ENCODE measurements around the gene DSG2.
"Not testable (repeated sequence)": the region's sequence is repeated elsewhere in the genome, so short reads cannot be mapped to it uniquely, and the experiment has no call there.

Gene DSG2

GRCh38 chr18:31503011-31503410, 5.0 kb downstream of the DSG2 start:
- no peak for DNase-seq (ENCODE audit: low read depth)
- Histone ChIP-seq H3K36me3 (ENCODE audit: control insufficient read depth, insufficient read depth, low read length, severe bottlenecking) (no peaks in the 10 kb centered on the region), H3K9ac (ENCODE audit: low read length) (no peak overlapping the region), H3K4me1 (ENCODE audit: control insufficient read depth, insufficient read depth, low read length) (no peaks in the 10 kb centered on the region), H3K27me3 (replicated peaks; ENCODE audit: control insufficient read depth, insufficient read depth, low read length) (peaks cover 30% of the 10 kb centered on the region), H3K9me3 (ENCODE audit: control insufficient read depth, low read length) (no peaks in the 10 kb centered on the region), H3K4me3 (ENCODE audit: low read length) (no peak overlapping the region)

- Histone ChIP-seq H3K27me3 (replicated peaks; ENCODE audit: control insufficient read depth, insufficient read depth, low read length) (peaks cover 23% of the 10 kb centered on the region), H3K9me3 (ENCODE audit: control insufficient read depth, low read length) (no peaks in the 10 kb centered on the region), H3K4me3 (ENCODE audit: low read length) (no peak overlapping the region), H3K9ac (ENCODE audit: low read length) (no peak overlapping the region), H3K36me3 (ENCODE audit: control insufficient read depth, insufficient read depth, low read length, severe bottlenecking) (no peaks in the 10 kb centered on the region), H3K4me1 (ENCODE audit: control insufficient read depth, insufficient read depth, low read length) (no peaks in the 10 kb centered on the region)
- DNase-seq (ENCODE audit: low read depth) = no peak
Measured at GRCh38 chr18:31504455-31505147, 6.6 kb downstream of the DSG2 start.

GRCh38 chr18:31505156-31505555, 7.2 kb downstream of the DSG2 start:
- Histone ChIP-seq H3K36me3 (ENCODE audit: control insufficient read depth, insufficient read depth, low read length, severe bottlenecking) (no peaks in the 10 kb centered on the region), H3K9me3 (ENCODE audit: control insufficient read depth, low read length) (no peaks in the 10 kb centered on the region), H3K27me3 (replicated peaks; ENCODE audit: control insufficient read depth, insufficient read depth, low read length) (peaks cover 23% of the 10 kb centered on the region), H3K9ac (ENCODE audit: low read length) (no peak overlapping the region), H3K4me3 (ENCODE audit: low read length) (no peak overlapping the region), H3K4me1 (ENCODE audit: control insufficient read depth, insufficient read depth, low read length) (no peaks in the 10 kb centered on the region)
- no peak for DNase-seq (ENCODE audit: low read depth)

DNA sequence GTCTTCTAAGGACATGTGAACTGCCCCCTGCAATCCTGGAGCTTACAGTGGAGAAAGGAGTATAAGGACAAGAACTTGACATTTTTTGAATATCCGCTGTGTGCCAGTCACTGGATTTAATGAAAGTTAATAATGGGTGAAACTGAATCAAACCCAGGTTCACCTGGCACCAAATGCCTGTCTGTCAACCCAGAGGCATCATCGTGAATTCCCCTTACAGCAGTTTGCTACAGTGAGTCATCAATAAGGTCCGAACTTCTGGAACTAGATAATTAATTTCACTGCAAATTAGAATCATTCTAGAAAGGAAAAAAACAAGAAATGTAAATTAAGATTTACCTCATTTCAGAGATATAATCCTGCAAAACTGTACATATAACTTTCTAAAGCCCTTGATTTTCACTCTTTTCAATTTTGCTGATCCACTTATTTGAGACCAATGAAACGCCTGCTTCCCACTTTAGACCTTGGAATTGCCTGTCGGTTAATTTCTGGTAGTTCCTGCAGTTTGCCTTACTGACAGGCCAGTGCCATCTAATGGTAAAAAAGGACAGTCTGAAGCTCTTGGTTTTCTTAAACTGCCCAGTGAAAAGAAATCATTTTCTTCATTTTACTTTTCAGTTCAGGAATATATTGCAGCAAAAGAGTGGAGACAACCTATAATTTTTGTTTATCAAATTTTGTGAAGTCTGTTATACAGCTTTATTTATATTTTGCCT, 8.2 kb downstream of the DSG2 start:
- Histone ChIP-seq H3K9me3 (ENCODE audit: control insufficient read depth, low read length) (no peaks in the 10 kb centered on the region), H3K9ac (ENCODE audit: low read length) (no peak overlapping the region), H3K4me3 (ENCODE audit: low read length) (no peak overlapping the region), H3K4me1 (ENCODE audit: control insufficient read depth, insufficient read depth, low read length) (no peaks in the 10 kb centered on the region), H3K27me3 (replicated peaks; ENCODE audit: control insufficient read depth, insufficient read depth, low read length) (peaks cover 25% of the 10 kb centered on the region), H3K36me3 (ENCODE audit: control insufficient read depth, insufficient read depth, low read length, severe bottlenecking) (no peaks in the 10 kb centered on the region)
- no peak for DNase-seq (ENCODE audit: low read depth)

DNA sequence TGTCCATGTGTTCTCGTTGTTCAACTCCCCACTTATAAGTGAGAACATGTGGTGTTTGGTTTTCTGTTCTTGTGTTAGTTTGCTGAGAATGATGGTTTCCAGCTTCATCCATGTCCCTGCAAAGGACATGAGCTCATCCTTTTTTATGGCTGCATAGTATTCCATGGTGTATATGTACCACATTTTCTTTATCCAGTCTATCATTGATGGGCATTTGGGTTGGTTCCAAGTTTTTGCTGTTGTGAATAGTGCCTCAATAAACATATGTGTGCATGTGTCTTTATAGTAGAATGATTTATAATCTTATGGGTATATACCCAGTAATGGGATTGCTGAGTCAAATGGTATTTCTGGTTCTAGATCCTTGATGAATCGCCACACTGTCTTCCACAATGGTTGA, 9.1 kb downstream of the DSG2 start:
- not testable (repeated sequence) for H3K9ac ChIP-seq (ENCODE audit: low read length); H3K9me3 ChIP-seq (ENCODE audit: control insufficient read depth, low read length); H3K4me3 ChIP-seq (ENCODE audit: low read length); DNase-seq (ENCODE audit: low read depth); H3K4me1 ChIP-seq (ENCODE audit: control insufficient read depth, insufficient read depth, low read length); H3K36me3 ChIP-seq (ENCODE audit: control insufficient read depth, insufficient read depth, low read length, severe bottlenecking)
- peaks cover 25% of the 10 kb centered on the region for H3K27me3 ChIP-seq (replicated peaks; ENCODE audit: control insufficient read depth, insufficient read depth, low read length)

- H3K27me3 ChIP-seq (replicated peaks; ENCODE audit: control insufficient read depth, insufficient read depth, low read length) = peaks cover 18% of the 10 kb centered on the region
Measured at GRCh38 chr18:31508781-31509180, 10.8 kb downstream of the DSG2 start.

GRCh38 chr18:31509571-31509970, 11.6 kb downstream of the DSG2 start:
- no peak overlapping the region for H3K9ac ChIP-seq (ENCODE audit: low read length)
- no peaks in the 10 kb centered on the region for H3K9me3 ChIP-seq (ENCODE audit: control insufficient read depth, low read length)
- no peaks in the 10 kb centered on the region for H3K36me3 ChIP-seq (ENCODE audit: control insufficient read depth, insufficient read depth, low read length, severe bottlenecking)
- no peak for DNase-seq (ENCODE audit: low read depth)
- H3K4me1 ChIP-seq (ENCODE audit: control insufficient read depth, insufficient read depth, low read length) = no peaks in the 10 kb centered on the region
- H3K27me3 ChIP-seq (replicated peaks; ENCODE audit: control insufficient read depth, insufficient read depth, low read length) = peaks cover 11% of the 10 kb centered on the region
- no peak overlapping the region for H3K4me3 ChIP-seq (ENCODE audit: low read length)

More at GRCh38 chr18:31508781-31509180, 10.8 kb downstream of the DSG2 start:
- H3K4me1 ChIP-seq (ENCODE audit: control insufficient read depth, insufficient read depth, low read length) = no peaks in the 10 kb centered on the region
- no peaks in the 10 kb centered on the region for H3K9me3 ChIP-seq (ENCODE audit: control insufficient read depth, low read length)
- no peak for DNase-seq (ENCODE audit: low read depth)
- H3K4me3 ChIP-seq (ENCODE audit: low read length) = no peak overlapping the region
- no peaks in the 10 kb centered on the region for H3K36me3 ChIP-seq (ENCODE audit: control insufficient read depth, insufficient read depth, low read length, severe bottlenecking)
- H3K9ac ChIP-seq (ENCODE audit: low read length) = no peak overlapping the region

- Histone ChIP-seq H3K36me3 (ENCODE audit: control insufficient read depth, insufficient read depth, low read length, severe bottlenecking) (no peaks in the 10 kb centered on the region), H3K27me3 (replicated peaks; ENCODE audit: control insufficient read depth, insufficient read depth, low read length) (peaks cover 3% of the 10 kb centered on the region), H3K9ac (ENCODE audit: low read length) (no peak overlapping the region), H3K9me3 (ENCODE audit: control insufficient read depth, low read length) (no peaks in the 10 kb centered on the region), H3K4me1 (ENCODE audit: control insufficient read depth, insufficient read depth, low read length) (no peaks in the 10 kb centered on the region), H3K4me3 (ENCODE audit: low read length) (no peak overlapping the region)
- no peak for DNase-seq (ENCODE audit: low read depth)
Measured at GRCh38 chr18:31510319-31510718, 12.3 kb downstream of the DSG2 start.

- no peak for DNase-seq (ENCODE audit: low read depth)
- Histone ChIP-seq H3K9me3 (ENCODE audit: control insufficient read depth, low read length) (no peaks in the 10 kb centered on the region), H3K4me1 (ENCODE audit: control insufficient read depth, insufficient read depth, low read length) (no peaks in the 10 kb centered on the region), H3K36me3 (ENCODE audit: control insufficient read depth, insufficient read depth, low read length, severe bottlenecking) (no peaks in the 10 kb centered on the region), H3K27me3 (replicated peaks; ENCODE audit: control insufficient read depth, insufficient read depth, low read length) (peaks cover 3% of the 10 kb centered on the region), H3K9ac (ENCODE audit: low read length) (no peak overlapping the region), H3K4me3 (ENCODE audit: low read length) (no peak overlapping the region)
Measured at GRCh38 chr18:31511098-31511497, 13.1 kb downstream of the DSG2 start.

- H3K4me1 ChIP-seq (ENCODE audit: control insufficient read depth, insufficient read depth, low read length) = no peaks in the 10 kb centered on the region
- H3K27me3 ChIP-seq (replicated peaks; ENCODE audit: control insufficient read depth, insufficient read depth, low read length) = peaks cover 3% of the 10 kb centered on the region
- no peaks in the 10 kb centered on the region for H3K9me3 ChIP-seq (ENCODE audit: control insufficient read depth, low read length)
- DNase-seq (ENCODE audit: low read depth) = no peak
- H3K36me3 ChIP-seq (ENCODE audit: control insufficient read depth, insufficient read depth, low read length, severe bottlenecking) = no peaks in the 10 kb centered on the region
- H3K4me3 ChIP-seq (ENCODE audit: low read length) = no peak overlapping the region
- H3K9ac ChIP-seq (ENCODE audit: low read length) = no peak overlapping the region
Measured at GRCh38 chr18:31512203-31512764, 14.3 kb downstream of the DSG2 start.

DNA sequence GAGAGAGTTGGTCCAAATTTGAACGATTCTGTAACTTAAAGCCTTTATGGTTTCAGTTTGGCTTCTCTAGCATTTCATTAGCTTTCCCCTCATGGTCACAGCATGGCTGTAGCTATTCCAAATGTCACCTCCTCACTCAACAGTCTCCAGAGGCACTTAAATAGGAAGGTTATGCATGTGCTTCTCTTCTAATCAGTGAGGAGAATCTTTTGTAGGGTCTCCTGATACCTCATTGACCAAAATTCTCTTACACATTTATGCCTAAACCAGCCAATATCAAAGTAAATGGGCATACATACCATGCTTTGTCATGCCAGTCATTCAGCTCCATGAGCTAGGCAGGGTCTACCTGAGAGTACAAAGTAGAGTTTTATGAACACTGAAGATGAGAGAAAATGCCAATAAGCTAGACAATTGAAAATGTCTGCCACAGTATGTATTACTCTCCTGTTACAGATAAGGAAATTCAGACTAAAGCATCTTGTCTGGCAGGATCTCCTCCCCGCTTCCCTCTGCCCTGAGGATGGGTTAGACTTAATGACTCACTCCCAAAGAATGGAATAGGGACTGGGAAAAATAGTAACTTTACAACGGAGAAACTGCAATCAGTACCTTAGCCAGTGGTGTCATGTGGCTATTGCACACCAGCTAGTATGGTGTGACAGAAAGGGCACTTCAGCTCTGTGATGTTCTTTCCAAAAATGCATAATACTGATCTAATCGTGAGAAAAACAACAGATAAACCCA, 15.4 kb downstream of the DSG2 start:
- Histone ChIP-seq H3K9me3 (ENCODE audit: control insufficient read depth, low read length) (no peaks in the 10 kb centered on the region), H3K4me3 (ENCODE audit: low read length) (no peak overlapping the region), H3K4me1 (ENCODE audit: control insufficient read depth, insufficient read depth, low read length) (no peaks in the 10 kb centered on the region), H3K9ac (ENCODE audit: low read length) (no peak overlapping the region), H3K27me3 (replicated peaks; ENCODE audit: control insufficient read depth, insufficient read depth, low read length) (peaks cover 5% of the 10 kb centered on the region), H3K36me3 (ENCODE audit: control insufficient read depth, insufficient read depth, low read length, severe bottlenecking) (no peaks in the 10 kb centered on the region)
- DNase-seq (ENCODE audit: low read depth) = no peak
